HG03064 (cell line): Measurements from ENCODE around the gene SPTSSB.

Source experiments
- ATAC-seq: cut with Tn5 transposase; IDR thresholded peaks from one replicate; pipeline ENCODE4 v1.9.1; 2021; ENCODE audit warnings: low read depth; ENCODE audit not compliant: unreplicated experiment

Gene SPTSSB

GRCh38 chr3:161295325-161295724 is 76.0 kb downstream of the SPTSSB start:
- no peak for ATAC-seq
